ENCODE measurements around the gene MTUS2. TPM values are rescaled to one million over a fixed set of nuclear protein-coding genes. Genes with fewer than 3 reads are reported as not detected.

The MTUS2 gene
- total and polyA plus RNA-seq, 4 donors = under 0.01 to 0.70 (median 0.15) TPM

- DNase-seq (ENCODE audit: low spot score) = no peak
- Histone ChIP-seq H3K27me3 (ENCODE audit: control insufficient read depth in 4 of 4, insufficient read depth in 4 of 4, low read length in 3 of 4) (no peaks in the 10 kb centered on the region), H3K4me1 (ENCODE audit: control insufficient read depth in 4 of 4, insufficient read depth in 4 of 4, low read length in 3 of 4) (peaks cover 0 to 4% (median 2%) of the 10 kb centered on the region in 4 donors), H3K9me3 (ENCODE audit: control insufficient read depth in 4 of 4, low read length in 3 of 4) (peaks cover 0 to 8% (median 2%) of the 10 kb centered on the region in 4 donors), H3K9ac (ENCODE audit: low read depth in 1 of 2, low read length in 2 of 2) (no peak overlapping the region), H3K27ac (ENCODE audit: low read depth in 1 of 2, low read length in 2 of 2) (no peak overlapping the region), H3K36me3 (ENCODE audit: control insufficient read depth in 4 of 4, insufficient read depth in 3 of 4, low read depth in 1 of 4, low read length in 3 of 4) (no peaks in the 10 kb centered on the region), H3K4me3 (ENCODE audit: low read depth in 1 of 3, low read length in 3 of 3) (no peak overlapping the region)
- 39% methylated on average over 4 of the region's 4 CpGs for WGBS
- TF ChIP-seq, protein P1, sequence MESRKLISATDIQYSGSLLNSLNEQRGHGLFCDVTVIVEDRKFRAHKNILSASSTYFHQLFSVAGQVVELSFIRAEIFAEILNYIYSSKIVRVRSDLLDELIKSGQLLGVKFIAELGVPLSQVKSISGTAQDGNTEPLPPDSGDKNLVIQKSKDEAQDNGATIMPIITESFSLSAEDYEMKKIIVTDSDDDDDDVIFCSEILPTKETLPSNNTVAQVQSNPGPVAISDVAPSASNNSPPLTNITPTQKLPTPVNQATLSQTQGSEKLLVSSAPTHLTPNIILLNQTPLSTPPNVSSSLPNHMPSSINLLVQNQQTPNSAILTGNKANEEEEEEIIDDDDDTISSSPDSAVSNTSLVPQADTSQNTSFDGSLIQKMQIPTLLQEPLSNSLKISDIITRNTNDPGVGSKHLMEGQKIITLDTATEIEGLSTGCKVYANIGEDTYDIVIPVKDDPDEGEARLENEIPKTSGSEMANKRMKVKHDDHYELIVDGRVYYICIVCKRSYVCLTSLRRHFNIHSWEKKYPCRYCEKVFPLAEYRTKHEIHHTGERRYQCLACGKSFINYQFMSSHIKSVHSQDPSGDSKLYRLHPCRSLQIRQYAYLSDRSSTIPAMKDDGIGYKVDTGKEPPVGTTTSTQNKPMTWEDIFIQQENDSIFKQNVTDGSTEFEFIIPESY (IDR thresholded peaks at IDR 0.05) = no peak
- no peak for TF ChIP-seq HNF4G (IDR thresholded peaks at IDR 0.05)
- TF ChIP-seq MAX (IDR thresholded peaks at IDR 0.05) = no peak
- no peak for TF ChIP-seq RAD21 (IDR thresholded peaks at IDR 0.05)
These were observed 320.1 kb downstream of the MTUS2 start for GRCh38 chr13:29140277-29140676.

- Histone ChIP-seq H3K27ac (ENCODE audit: low read depth in 1 of 2, low read length in 2 of 2) (no peak overlapping the region), H3K27me3 (ENCODE audit: control insufficient read depth in 4 of 4, insufficient read depth in 4 of 4, low read length in 3 of 4) (no peaks in the 10 kb centered on the region), H3K9ac (ENCODE audit: low read depth in 1 of 2, low read length in 2 of 2) (no peak overlapping the region), H3K9me3 (ENCODE audit: control insufficient read depth in 4 of 4, low read length in 3 of 4) (no peaks in the 10 kb centered on the region), H3K36me3 (ENCODE audit: control insufficient read depth in 4 of 4, insufficient read depth in 3 of 4, low read depth in 1 of 4, low read length in 3 of 4) (no peaks in the 10 kb centered on the region), H3K4me3 (ENCODE audit: low read depth in 1 of 3, low read length in 3 of 3) (no peak overlapping the region), H3K4me1 (ENCODE audit: control insufficient read depth in 4 of 4, insufficient read depth in 4 of 4, low read length in 3 of 4) (no peaks in the 10 kb centered on the region)
- 34% methylated on average over 1 of the region's 1 CpG for WGBS
- TF ChIP-seq FOXA1 (IDR thresholded peaks at IDR 0.05) = no peak
- TF ChIP-seq, protein P1 (IDR thresholded peaks at IDR 0.05) = no peak
- TF ChIP-seq NR2F2 (IDR thresholded peaks at IDR 0.05) = no peak
- TF ChIP-seq TAF1 (conservative IDR thresholded peaks at IDR 0.05) = no peak
- no peak for TF ChIP-seq EGR1 (IDR thresholded peaks at IDR 0.05; ENCODE audit: low read depth in 2 of 2)
- TF ChIP-seq JUND (IDR thresholded peaks at IDR 0.05) = no peak
- TF ChIP-seq, protein P2, sequence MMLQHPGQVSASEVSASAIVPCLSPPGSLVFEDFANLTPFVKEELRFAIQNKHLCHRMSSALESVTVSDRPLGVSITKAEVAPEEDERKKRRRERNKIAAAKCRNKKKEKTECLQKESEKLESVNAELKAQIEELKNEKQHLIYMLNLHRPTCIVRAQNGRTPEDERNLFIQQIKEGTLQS (IDR thresholded peaks at IDR 0.05) = no peak
- no peak for DNase-seq (ENCODE audit: low spot score)
These were observed 323.7 kb downstream of the MTUS2 start for GRCh38 chr13:29143847-29144246.

DNA sequence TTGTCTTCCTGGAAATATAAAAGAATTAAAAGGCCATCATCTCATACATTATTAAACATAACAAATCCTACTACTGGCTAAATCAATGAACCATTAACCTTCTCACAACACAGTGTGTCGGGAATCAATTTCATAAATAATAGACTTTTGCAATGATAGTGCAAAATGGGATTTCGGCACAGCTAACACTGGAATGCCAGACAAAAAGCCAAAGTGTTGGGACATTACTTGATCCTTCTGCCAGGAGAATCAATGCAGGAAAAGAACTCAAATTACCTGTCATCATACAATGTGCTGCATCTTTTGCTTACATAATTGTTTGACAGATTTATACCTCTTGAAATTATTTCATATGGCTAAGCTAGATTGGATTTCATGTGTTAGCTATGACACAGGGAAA lies 334.3 kb downstream of the MTUS2 start:
- TF ChIP-seq, protein P1 (IDR thresholded peaks at IDR 0.05) = no peak
- TF ChIP-seq, protein P3, sequence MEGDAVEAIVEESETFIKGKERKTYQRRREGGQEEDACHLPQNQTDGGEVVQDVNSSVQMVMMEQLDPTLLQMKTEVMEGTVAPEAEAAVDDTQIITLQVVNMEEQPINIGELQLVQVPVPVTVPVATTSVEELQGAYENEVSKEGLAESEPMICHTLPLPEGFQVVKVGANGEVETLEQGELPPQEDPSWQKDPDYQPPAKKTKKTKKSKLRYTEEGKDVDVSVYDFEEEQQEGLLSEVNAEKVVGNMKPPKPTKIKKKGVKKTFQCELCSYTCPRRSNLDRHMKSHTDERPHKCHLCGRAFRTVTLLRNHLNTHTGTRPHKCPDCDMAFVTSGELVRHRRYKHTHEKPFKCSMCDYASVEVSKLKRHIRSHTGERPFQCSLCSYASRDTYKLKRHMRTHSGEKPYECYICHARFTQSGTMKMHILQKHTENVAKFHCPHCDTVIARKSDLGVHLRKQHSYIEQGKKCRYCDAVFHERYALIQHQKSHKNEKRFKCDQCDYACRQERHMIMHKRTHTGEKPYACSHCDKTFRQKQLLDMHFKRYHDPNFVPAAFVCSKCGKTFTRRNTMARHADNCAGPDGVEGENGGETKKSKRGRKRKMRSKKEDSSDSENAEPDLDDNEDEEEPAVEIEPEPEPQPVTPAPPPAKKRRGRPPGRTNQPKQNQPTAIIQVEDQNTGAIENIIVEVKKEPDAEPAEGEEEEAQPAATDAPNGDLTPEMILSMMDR (IDR thresholded peaks at IDR 0.05; ENCODE audit: low read depth, low read length, missing input control) = no peak
- TF ChIP-seq FOXA1 (IDR thresholded peaks at IDR 0.05) (no peak), RXRA (IDR thresholded peaks at IDR 0.05) (no peak), FOXA2 (IDR thresholded peaks at IDR 0.05) (no peak), GABPA (IDR thresholded peaks at IDR 0.05 in 1 of 2, conservative IDR thresholded peaks at IDR 0.05 in 1 of 2) (no peak), NR2F2 (IDR thresholded peaks at IDR 0.05) (no peak), TAF1 (conservative IDR thresholded peaks at IDR 0.05) (no peak), HNF4A (conservative IDR thresholded peaks at IDR 0.05) (no peak), HNF4G (IDR thresholded peaks at IDR 0.05) (no peak)
- Histone ChIP-seq H3K9ac (ENCODE audit: low read depth in 1 of 2, low read length in 2 of 2) (no peak overlapping the region), H3K4me3 (ENCODE audit: low read depth in 1 of 3, low read length in 3 of 3) (no peak overlapping the region), H3K4me1 (ENCODE audit: control insufficient read depth in 4 of 4, insufficient read depth in 4 of 4, low read length in 3 of 4) (no peaks in the 10 kb centered on the region), H3K36me3 (ENCODE audit: control insufficient read depth in 4 of 4, insufficient read depth in 3 of 4, low read depth in 1 of 4, low read length in 3 of 4) (no peaks in the 10 kb centered on the region), H3K27ac (ENCODE audit: low read depth in 1 of 2, low read length in 2 of 2) (no peak overlapping the region), H3K27me3 (ENCODE audit: control insufficient read depth in 4 of 4, insufficient read depth in 4 of 4, low read length in 3 of 4) (no peaks in the 10 kb centered on the region), H3K9me3 (ENCODE audit: control insufficient read depth in 4 of 4, low read length in 3 of 4) (peaks cover 0 to 2% (median 0%) of the 10 kb centered on the region in 4 donors)
- DNase-seq (ENCODE audit: low spot score) = no peak
- 53% methylated on average over 2 of the region's 2 CpGs for WGBS
